ENCODE data around the gene ALDH1B1.

The ALDH1B1 gene

DNA sequence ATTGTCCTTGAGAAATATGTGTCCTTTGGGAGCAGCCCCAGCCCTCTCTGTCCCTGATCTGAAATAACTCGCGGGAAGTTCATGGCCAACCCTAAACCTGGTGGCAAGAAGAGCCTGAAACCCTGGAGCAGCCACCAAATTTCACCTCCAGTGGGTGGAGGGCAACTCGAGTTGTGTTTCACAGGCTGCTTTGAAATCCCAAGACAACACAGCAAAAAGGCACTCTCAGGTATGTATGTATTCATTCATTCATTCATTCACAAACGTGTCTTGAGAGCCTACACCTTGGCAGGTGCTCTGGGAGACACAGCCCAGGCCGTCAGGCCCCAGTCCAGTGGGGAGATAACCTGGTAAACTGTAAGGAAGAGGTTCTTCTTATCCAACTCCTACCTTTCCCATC, 35.7 kb upstream of the ALDH1B1 start:
- Histone ChIP-seq H3K9ac (no peak overlapping the region), H3K4me2 (no peak overlapping the region), H3K36me3 (ENCODE audit: insufficient read depth) (no peaks in the 10 kb centered on the region), H4K20me1 (ENCODE audit: insufficient read depth) (no peaks in the 10 kb centered on the region), H3K79me2 (ENCODE audit: insufficient read depth, low read depth) (no peaks in the 10 kb centered on the region), H3K27ac (no peak overlapping the region), H3K4me3 (IDR thresholded peaks at IDR 0.05; ENCODE audit: insufficient read depth, low read depth, low read length) (no peak overlapping the region), H2AFZ (ENCODE audit: low read depth) (no peak overlapping the region), H3K27me3 (ENCODE audit: insufficient read depth, low read depth) (no peaks in the 10 kb centered on the region), H3K4me1 (ENCODE audit: low read depth, poor library complexity, severe bottlenecking) (no peaks in the 10 kb centered on the region)
- TF ChIP-seq, protein P1, sequence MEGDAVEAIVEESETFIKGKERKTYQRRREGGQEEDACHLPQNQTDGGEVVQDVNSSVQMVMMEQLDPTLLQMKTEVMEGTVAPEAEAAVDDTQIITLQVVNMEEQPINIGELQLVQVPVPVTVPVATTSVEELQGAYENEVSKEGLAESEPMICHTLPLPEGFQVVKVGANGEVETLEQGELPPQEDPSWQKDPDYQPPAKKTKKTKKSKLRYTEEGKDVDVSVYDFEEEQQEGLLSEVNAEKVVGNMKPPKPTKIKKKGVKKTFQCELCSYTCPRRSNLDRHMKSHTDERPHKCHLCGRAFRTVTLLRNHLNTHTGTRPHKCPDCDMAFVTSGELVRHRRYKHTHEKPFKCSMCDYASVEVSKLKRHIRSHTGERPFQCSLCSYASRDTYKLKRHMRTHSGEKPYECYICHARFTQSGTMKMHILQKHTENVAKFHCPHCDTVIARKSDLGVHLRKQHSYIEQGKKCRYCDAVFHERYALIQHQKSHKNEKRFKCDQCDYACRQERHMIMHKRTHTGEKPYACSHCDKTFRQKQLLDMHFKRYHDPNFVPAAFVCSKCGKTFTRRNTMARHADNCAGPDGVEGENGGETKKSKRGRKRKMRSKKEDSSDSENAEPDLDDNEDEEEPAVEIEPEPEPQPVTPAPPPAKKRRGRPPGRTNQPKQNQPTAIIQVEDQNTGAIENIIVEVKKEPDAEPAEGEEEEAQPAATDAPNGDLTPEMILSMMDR (conservative IDR thresholded peaks at IDR 0.05; ENCODE audit: low read depth, low read length): no peak

DNA sequence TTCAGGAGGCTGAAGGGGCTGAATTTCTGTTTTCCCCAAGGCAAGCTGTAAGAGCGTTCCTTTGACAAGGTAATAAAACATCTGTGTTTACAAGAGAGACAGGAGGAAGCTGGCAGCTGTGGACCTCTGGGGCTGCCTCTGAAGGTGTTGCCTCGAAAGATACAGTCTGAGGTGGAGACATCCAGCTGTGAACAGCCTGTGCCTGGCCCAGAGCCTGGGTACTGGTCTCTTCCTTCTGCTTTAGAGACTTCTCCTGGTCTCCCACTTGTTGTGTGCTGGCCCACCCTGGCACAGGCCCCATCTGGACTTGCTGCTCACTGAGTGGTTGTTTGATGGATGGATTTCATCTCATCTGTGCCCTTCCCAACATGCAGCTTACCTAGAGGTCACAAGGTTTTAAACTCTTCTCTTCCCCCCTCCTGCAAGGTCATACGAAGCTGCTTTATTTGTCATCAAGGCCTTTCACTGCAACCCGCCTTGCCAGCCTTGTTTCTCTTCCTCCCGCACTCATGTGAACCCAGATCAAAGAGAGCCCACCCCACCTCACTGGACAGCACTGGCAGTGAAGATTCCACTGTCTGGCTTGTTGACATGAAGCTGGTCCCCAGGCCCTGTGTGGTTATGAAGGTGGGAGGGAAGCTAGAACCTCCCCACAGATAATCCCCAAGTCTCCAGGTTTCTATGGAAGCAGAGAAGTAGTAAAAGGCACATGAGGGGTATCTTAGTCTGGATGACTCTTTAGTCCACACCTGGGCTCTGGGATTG, 35.0 kb upstream of the ALDH1B1 start:
- Histone ChIP-seq H3K27ac (no peak overlapping the region), H3K4me1 (ENCODE audit: low read depth, poor library complexity, severe bottlenecking) (no peaks in the 10 kb centered on the region), H3K4me3 (IDR thresholded peaks at IDR 0.05; ENCODE audit: insufficient read depth, low read depth, low read length) (no peak overlapping the region), H3K9ac (no peak overlapping the region), H3K4me2 (no peak overlapping the region), H3K79me2 (ENCODE audit: insufficient read depth, low read depth) (no peaks in the 10 kb centered on the region), H3K27me3 (ENCODE audit: insufficient read depth, low read depth) (no peaks in the 10 kb centered on the region), H3K36me3 (ENCODE audit: insufficient read depth) (no peaks in the 10 kb centered on the region), H2AFZ (ENCODE audit: low read depth) (no peak overlapping the region), H4K20me1 (ENCODE audit: insufficient read depth) (no peaks in the 10 kb centered on the region)
- TF ChIP-seq, protein P1 (conservative IDR thresholded peaks at IDR 0.05; ENCODE audit: low read depth, low read length): no peak

DNA sequence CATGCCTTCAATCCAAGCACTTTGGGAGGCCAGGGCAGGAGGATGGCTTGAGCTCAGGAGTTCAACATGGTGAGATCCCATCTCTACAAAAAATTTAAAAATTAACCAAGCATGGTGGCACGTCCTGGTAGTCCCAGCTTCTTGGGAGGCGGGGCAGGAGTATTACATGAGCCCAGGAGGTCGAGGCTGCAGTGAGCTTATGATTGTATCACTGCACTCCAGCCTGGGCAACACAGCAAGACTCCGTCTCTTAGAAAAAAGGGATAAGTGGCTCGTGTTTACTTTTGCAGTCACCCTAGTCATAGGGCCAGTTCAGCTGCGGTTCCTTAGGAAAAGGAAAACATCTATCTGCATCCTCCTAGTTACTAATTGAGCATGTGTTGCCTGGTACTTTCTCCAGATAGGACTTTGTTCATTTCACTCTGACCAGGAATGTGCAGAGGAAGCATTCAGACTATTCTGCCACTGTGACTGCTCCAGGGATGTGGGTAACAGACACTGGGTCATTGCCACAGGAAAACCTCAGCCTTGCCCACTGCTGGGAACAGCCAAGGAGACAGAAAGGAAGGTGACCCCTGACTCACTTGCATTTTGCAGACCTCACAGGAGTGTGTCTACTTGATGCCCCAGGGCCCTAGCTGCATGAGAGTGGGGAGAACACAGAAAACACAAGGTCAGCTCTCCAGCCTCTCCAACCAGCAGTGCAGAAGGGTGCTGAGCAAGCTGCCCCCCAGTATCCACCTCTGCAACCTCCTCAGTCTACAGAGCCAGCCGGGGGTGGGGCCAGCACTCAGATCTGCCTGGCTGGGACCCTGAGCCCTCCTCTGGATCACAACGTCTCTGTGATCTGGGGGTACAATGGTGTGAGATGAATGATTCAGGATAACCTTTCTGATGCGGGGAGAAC, 33.9 kb upstream of the ALDH1B1 start:
- H3K4me2 ChIP-seq: no peak overlapping the region
- H3K79me2 ChIP-seq (ENCODE audit: insufficient read depth, low read depth): no peaks in the 10 kb centered on the region

DNA sequence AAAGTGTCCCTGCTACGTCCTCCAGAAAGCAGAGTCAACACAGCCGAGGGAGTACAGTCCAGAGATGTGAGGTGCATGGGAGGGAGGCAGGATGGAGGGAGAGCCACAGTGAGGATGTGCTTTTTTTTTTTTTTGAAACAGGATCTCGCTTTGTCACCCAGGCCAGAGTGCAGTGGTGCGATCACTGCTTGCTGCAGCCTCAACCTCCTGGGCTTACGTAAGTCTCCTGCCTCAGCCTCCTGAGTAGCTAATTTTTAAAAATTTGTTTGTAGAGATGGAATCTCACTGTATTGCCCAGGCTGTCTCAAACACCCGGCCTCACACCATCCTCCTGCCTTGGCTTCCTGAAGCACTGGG, 33.2 kb upstream of the ALDH1B1 start:
- no peak overlapping the region for H3K4me2 ChIP-seq
- H3K79me2 ChIP-seq (ENCODE audit: insufficient read depth, low read depth): no peaks in the 10 kb centered on the region
- no peak overlapping the region for H3K9ac ChIP-seq
- H4K20me1 ChIP-seq (ENCODE audit: insufficient read depth): no peaks in the 10 kb centered on the region
- H3K4me3 ChIP-seq (IDR thresholded peaks at IDR 0.05; ENCODE audit: insufficient read depth, low read depth, low read length): no peak overlapping the region
- H3K36me3 ChIP-seq (ENCODE audit: insufficient read depth): no peaks in the 10 kb centered on the region
- H2AFZ ChIP-seq (ENCODE audit: low read depth): no peak overlapping the region
- TF ChIP-seq, protein P1 (conservative IDR thresholded peaks at IDR 0.05; ENCODE audit: low read depth, low read length): no peak
- H3K27ac ChIP-seq: no peak overlapping the region
- H3K4me1 ChIP-seq (ENCODE audit: low read depth, poor library complexity, severe bottlenecking): no peaks in the 10 kb centered on the region
- H3K27me3 ChIP-seq (ENCODE audit: insufficient read depth, low read depth): no peaks in the 10 kb centered on the region

More for the DNA sequence above, 33.9 kb upstream of the ALDH1B1 start:
- no peaks in the 10 kb centered on the region for H3K27me3 ChIP-seq (ENCODE audit: insufficient read depth, low read depth)
- H3K4me1 ChIP-seq (ENCODE audit: low read depth, poor library complexity, severe bottlenecking): no peaks in the 10 kb centered on the region
- no peak overlapping the region for H2AFZ ChIP-seq (ENCODE audit: low read depth)
- H3K36me3 ChIP-seq (ENCODE audit: insufficient read depth): no peaks in the 10 kb centered on the region
- TF ChIP-seq, protein P1 (conservative IDR thresholded peaks at IDR 0.05; ENCODE audit: low read depth, low read length): no peak
- no peaks in the 10 kb centered on the region for H4K20me1 ChIP-seq (ENCODE audit: insufficient read depth)
- H3K9ac ChIP-seq: no peak overlapping the region
- H3K4me3 ChIP-seq (IDR thresholded peaks at IDR 0.05; ENCODE audit: insufficient read depth, low read depth, low read length): no peak overlapping the region
- H3K27ac ChIP-seq: no peak overlapping the region

Measured in KMS-11 (cell line).